Erythroblast (primary cell): ENCODE results near the gene POR.
"Not testable (repeated sequence)": the region's sequence is repeated elsewhere in the genome, so short reads cannot be mapped to it uniquely, and the experiment has no call there.

Experiments
- DNase-seq, 2 experiments: peaks; one replicate each; lab custom pipeline; 2025; lab: John Stamatoyannopoulos, UW
- GATA1 ChIP-seq: IDR thresholded peaks from 2 replicates; pipeline ENCODE4 v1.6.1; 2011; ENCODE audit warnings: low read depth, mild to moderate bottlenecking, control low read depth, low read length, moderate library complexity
- POLR2A ChIP-seq: IDR thresholded peaks from 2 replicates; pipeline ENCODE4 v1.6.1; 2011; ENCODE audit warnings: mild to moderate bottlenecking, low read length

The POR gene

DNA sequence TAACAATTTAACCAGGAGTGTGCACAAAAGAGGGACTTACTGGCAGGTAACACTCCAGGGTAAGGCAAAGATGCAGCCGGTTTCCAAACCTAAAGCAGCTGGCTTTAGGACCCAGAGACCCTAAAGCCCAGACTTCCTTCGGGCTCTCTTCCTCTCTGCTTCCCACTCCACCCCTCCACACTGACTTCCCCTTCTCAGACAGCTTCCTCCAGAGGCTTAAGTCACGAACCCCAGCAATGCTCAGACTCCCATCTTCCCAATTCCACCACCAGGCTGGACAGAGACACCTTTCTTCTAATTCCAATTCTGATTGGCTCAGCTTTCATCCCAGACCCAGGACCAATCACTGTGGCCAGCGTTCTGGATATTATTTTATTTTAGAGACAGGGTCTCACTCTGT is 108.0 kb downstream of the POR start:
- no peak for TF ChIP-seq GATA1
- no peak for TF ChIP-seq POLR2A
- no peak for DNase-seq

DNA sequence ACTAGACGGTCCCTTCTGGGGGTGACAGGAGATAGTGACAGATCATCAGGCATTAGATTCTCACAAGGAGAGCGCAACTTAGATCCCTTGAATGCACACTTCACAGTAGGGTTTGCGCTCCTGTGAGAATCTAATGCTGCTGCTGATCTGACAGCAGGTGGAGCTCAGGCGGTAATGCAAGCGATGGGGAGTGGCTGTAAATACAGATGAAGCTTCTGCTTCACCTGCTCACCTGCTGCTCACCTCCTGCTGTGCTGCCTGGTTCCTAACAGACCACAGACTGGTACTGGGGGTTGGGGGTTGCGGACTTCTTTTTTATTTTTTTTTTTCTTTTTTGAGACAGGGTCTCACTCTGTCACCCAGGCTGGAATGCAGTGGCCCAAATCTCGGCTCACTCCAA is 114.7 kb downstream of the POR start:
- DNase-seq, result not testable (repeated sequence)

DNA sequence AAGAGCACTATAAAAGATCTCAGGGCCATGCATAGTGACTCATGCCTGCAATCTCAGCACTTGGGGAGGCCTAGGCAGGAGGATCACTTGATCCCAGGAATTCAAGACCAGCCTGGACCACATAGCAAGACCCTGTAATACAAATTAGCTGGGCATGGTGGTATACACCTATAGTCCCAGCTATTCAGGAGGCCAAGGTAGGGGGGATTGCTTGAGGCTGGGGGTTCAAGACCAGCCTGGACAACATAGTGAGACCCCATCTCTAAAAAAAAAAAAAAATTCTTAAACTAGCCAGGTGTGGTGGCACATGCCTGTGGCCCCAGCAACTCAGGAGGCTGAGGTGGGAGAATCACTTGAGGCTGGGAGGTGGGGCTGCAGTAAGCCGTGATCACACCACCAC is 117.0 kb downstream of the POR start:
- DNase-seq, result no peak
- TF ChIP-seq GATA1 (no peak), POLR2A (no peak)
